Gastroesophageal sphincter (tissue), 3 donors: ENCODE measurements around the gene CRYBG1.

Source experiments
- POLR2A ChIP-seq, 2 donors: fragments of 450-650 bp; IDR thresholded peaks; one replicate each; pipeline ENCODE4 v1.6.1; 2017; ENCODE audit warnings: antibody characterized with exemption in 2 of 2, mild to moderate bottlenecking in 2 of 2, moderate library complexity in 1 of 2
- POLR2AphosphoS5 ChIP-seq: sonication (generic); formaldehyde crosslinking; IDR thresholded peaks from one replicate; pipeline ENCODE4 v1.6.1; 2017; ENCODE audit warnings: antibody characterized with exemption
- TF ChIP-seq, protein P1 (sequence below), 4 experiments: fragments of 200-600 bp in 2 of 4; fragments of 450-650 bp in 2 of 4; sonication (generic) in 1 of 4; IDR thresholded peaks; one replicate each; pipeline ENCODE4 v1.5.1; 2017 to 2019; ENCODE audit warnings: antibody characterized with exemption in 4 of 4, mild to moderate bottlenecking in 2 of 4, moderate library complexity in 2 of 4

DNA sequence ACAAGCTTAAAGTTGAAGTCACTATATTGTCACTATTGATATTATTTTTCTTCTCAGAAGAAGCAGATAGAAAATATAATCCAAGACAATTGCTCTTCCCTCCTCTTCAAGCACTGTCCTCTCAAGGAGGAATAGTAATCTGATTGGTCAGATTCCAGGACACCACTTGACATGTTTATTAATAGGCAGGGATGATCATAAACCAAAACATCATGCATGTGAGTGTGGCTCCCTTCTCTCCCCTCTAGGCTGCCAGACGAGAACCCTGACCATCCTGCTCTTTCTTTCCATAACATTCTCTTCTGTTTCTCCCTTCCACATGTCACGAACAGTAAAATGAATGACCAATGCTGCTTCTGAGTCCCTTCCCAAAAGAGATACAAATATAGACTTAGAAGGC lies 42.5 kb upstream of the CRYBG1 start:
- TF ChIP-seq, protein P1, sequence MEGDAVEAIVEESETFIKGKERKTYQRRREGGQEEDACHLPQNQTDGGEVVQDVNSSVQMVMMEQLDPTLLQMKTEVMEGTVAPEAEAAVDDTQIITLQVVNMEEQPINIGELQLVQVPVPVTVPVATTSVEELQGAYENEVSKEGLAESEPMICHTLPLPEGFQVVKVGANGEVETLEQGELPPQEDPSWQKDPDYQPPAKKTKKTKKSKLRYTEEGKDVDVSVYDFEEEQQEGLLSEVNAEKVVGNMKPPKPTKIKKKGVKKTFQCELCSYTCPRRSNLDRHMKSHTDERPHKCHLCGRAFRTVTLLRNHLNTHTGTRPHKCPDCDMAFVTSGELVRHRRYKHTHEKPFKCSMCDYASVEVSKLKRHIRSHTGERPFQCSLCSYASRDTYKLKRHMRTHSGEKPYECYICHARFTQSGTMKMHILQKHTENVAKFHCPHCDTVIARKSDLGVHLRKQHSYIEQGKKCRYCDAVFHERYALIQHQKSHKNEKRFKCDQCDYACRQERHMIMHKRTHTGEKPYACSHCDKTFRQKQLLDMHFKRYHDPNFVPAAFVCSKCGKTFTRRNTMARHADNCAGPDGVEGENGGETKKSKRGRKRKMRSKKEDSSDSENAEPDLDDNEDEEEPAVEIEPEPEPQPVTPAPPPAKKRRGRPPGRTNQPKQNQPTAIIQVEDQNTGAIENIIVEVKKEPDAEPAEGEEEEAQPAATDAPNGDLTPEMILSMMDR (IDR thresholded peaks at IDR 0.05), result no peak
- TF ChIP-seq POLR2A (IDR thresholded peaks at IDR 0.05) (no peak), POLR2AphosphoS5 (no peak)
